ENCODE results near the gene PDE6C. TPM values are rescaled to one million over a fixed set of nuclear protein-coding genes. Genes with fewer than 3 reads are reported as not detected.

The PDE6C gene
- polyA plus RNA-seq, 1 of the 3 experiments (the other 2 are of a cell fraction) = not detected

DNA sequence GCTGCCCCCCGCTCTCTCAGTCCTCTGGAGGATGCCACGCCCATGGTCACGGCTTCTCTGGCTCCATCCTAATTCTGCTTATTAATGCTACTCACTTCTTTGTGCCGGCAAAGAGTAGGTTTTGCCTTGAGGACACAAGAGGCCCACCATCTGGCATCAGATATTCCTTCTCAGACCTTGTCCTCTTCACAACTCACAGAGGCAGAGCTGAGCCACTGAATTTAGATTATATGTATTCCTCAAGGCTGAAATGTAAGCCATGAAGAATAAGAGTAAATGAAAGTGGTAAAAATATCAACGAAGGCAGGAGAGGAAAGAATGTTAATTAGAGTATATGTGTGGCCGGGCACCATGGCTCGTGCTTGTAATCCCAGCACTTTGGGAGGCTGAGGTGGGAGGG is 17.8 kb upstream of the PDE6C start:
- WGBS (ENCODE audit: low lambda C conversion rate) = 60% methylated on average over 7 of the region's 7 CpGs
- no peaks in the 10 kb centered on the region for H3K9me3 ChIP-seq
- H3K36me3 ChIP-seq (replicated peaks in 1 of 2; ENCODE audit: control insufficient read depth in 1 of 2, insufficient read depth in 2 of 2, low read length in 1 of 2) = no peaks in the 10 kb centered on the region
- TF ChIP-seq, protein P1, sequence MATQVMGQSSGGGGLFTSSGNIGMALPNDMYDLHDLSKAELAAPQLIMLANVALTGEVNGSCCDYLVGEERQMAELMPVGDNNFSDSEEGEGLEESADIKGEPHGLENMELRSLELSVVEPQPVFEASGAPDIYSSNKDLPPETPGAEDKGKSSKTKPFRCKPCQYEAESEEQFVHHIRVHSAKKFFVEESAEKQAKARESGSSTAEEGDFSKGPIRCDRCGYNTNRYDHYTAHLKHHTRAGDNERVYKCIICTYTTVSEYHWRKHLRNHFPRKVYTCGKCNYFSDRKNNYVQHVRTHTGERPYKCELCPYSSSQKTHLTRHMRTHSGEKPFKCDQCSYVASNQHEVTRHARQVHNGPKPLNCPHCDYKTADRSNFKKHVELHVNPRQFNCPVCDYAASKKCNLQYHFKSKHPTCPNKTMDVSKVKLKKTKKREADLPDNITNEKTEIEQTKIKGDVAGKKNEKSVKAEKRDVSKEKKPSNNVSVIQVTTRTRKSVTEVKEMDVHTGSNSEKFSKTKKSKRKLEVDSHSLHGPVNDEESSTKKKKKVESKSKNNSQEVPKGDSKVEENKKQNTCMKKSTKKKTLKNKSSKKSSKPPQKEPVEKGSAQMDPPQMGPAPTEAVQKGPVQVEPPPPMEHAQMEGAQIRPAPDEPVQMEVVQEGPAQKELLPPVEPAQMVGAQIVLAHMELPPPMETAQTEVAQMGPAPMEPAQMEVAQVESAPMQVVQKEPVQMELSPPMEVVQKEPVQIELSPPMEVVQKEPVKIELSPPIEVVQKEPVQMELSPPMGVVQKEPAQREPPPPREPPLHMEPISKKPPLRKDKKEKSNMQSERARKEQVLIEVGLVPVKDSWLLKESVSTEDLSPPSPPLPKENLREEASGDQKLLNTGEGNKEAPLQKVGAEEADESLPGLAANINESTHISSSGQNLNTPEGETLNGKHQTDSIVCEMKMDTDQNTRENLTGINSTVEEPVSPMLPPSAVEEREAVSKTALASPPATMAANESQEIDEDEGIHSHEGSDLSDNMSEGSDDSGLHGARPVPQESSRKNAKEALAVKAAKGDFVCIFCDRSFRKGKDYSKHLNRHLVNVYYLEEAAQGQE (IDR thresholded peaks at IDR 0.05; ENCODE audit: low read depth, low read length) = no peak
- no peak for TF ChIP-seq RFX5 (IDR thresholded peaks at IDR 0.05; ENCODE audit: low read length)
- TF ChIP-seq MEF2A (IDR thresholded peaks at IDR 0.05; ENCODE audit: borderline replicate concordance, low read depth) = no peak
- no peak for TF ChIP-seq YY1 (IDR thresholded peaks at IDR 0.05; ENCODE audit: low read depth)
- no peak for TF ChIP-seq RAD21 (IDR thresholded peaks at IDR 0.05; ENCODE audit: low read length)
- TF ChIP-seq, protein P2, sequence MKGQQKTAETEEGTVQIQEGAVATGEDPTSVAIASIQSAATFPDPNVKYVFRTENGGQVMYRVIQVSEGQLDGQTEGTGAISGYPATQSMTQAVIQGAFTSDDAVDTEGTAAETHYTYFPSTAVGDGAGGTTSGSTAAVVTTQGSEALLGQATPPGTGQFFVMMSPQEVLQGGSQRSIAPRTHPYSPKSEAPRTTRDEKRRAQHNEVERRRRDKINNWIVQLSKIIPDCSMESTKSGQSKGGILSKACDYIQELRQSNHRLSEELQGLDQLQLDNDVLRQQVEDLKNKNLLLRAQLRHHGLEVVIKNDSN (IDR thresholded peaks at IDR 0.05; ENCODE audit: borderline replicate concordance, low read depth) = no peak
- no peak for TF ChIP-seq SIN3A (IDR thresholded peaks at IDR 0.05; ENCODE audit: borderline replicate concordance, low read depth, low read length)
- no peak for TF ChIP-seq CHD2 (IDR thresholded peaks at IDR 0.05; ENCODE audit: low read length, partially characterized antibody)
- no peak for TF ChIP-seq TCF12 (IDR thresholded peaks at IDR 0.05)
- TF ChIP-seq TAF1 (IDR thresholded peaks at IDR 0.05; ENCODE audit: borderline replicate concordance, low read depth, low read length) = no peak
- no peak for TF ChIP-seq ELF1 (IDR thresholded peaks at IDR 0.05)
- TF ChIP-seq, protein P3, sequence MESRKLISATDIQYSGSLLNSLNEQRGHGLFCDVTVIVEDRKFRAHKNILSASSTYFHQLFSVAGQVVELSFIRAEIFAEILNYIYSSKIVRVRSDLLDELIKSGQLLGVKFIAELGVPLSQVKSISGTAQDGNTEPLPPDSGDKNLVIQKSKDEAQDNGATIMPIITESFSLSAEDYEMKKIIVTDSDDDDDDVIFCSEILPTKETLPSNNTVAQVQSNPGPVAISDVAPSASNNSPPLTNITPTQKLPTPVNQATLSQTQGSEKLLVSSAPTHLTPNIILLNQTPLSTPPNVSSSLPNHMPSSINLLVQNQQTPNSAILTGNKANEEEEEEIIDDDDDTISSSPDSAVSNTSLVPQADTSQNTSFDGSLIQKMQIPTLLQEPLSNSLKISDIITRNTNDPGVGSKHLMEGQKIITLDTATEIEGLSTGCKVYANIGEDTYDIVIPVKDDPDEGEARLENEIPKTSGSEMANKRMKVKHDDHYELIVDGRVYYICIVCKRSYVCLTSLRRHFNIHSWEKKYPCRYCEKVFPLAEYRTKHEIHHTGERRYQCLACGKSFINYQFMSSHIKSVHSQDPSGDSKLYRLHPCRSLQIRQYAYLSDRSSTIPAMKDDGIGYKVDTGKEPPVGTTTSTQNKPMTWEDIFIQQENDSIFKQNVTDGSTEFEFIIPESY (IDR thresholded peaks at IDR 0.05; ENCODE audit: borderline replicate concordance, low read depth) = no peak
- no peak for TF ChIP-seq RCOR1 (IDR thresholded peaks at IDR 0.05; ENCODE audit: low read length)
- no peak for TF ChIP-seq RXRA (IDR thresholded peaks at IDR 0.05; ENCODE audit: borderline replicate concordance, low read depth)
- TF ChIP-seq, protein P4, sequence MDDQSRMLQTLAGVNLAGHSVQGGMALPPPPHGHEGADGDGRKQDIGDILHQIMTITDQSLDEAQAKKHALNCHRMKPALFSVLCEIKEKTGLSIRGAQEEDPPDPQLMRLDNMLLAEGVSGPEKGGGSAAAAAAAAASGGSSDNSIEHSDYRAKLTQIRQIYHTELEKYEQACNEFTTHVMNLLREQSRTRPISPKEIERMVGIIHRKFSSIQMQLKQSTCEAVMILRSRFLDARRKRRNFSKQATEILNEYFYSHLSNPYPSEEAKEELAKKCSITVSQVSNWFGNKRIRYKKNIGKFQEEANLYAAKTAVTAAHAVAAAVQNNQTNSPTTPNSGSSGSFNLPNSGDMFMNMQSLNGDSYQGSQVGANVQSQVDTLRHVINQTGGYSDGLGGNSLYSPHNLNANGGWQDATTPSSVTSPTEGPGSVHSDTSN (IDR thresholded peaks at IDR 0.05) = no peak
- no peak for TF ChIP-seq SMC3 (IDR thresholded peaks at IDR 0.05; ENCODE audit: low read depth, low read length)
- TF ChIP-seq FOSL2 (IDR thresholded peaks at IDR 0.05; ENCODE audit: borderline replicate concordance, low read depth) = no peak
- TF ChIP-seq TEAD4 (IDR thresholded peaks at IDR 0.05; ENCODE audit: borderline replicate concordance, insufficient read depth) = no peak
- TF ChIP-seq NFIC (IDR thresholded peaks at IDR 0.05; ENCODE audit: borderline replicate concordance) = no peak
- TF ChIP-seq JUND (IDR thresholded peaks at IDR 0.05) = no peak
- no peak overlapping the region for H3K4me3 ChIP-seq (ENCODE audit: low read depth in 2 of 2, low read length in 1 of 2)
- no peak overlapping the region for H2AFZ ChIP-seq (ENCODE audit: low read depth)
- H3K27me3 ChIP-seq (ENCODE audit: insufficient read depth) = peaks cover 5% of the 10 kb centered on the region; the same call in 1 of the 2 replicates
- no peaks in the 10 kb centered on the region for H3K79me2 ChIP-seq (ENCODE audit: insufficient read depth)
- no peaks in the 10 kb centered on the region for H4K20me1 ChIP-seq (ENCODE audit: insufficient read depth)
- no peaks in the 10 kb centered on the region for H3K4me1 ChIP-seq (ENCODE audit: control insufficient read depth in 1 of 2, insufficient read depth in 2 of 2, low read depth in 1 of 2, low read length in 1 of 2)
- CTCF ChIA-PET = no interaction called here
- no peaks in the 10 kb centered on the region for H3K9me2 ChIP-seq
- H3K27ac ChIP-seq (ENCODE audit: low read depth in 2 of 2, low read length in 1 of 2) = no peak overlapping the region
- no peaks in the 10 kb centered on the region for H3F3A ChIP-seq (replicated peaks; ENCODE audit: insufficient read depth)
- H3K9ac ChIP-seq = no peak overlapping the region
- no peak for DNase-seq
- H3K4me2 ChIP-seq = no peak overlapping the region
- POLR2A ChIA-PET = no interaction called here

Data from SK-N-SH (cell line).